HEK293 (cell line): ENCODE data around the gene ZNF559.

Experiments
- GFI1B ChIP-seq: fragments of 450-650 bp; formaldehyde crosslinking; IDR thresholded peaks from 2 replicates; pipeline ENCODE4 v1.5.1; 2016; ENCODE audit warnings: missing biosample characterization, missing genetic modification characterization
- GLIS1 ChIP-seq: fragments of 450-650 bp; formaldehyde crosslinking; IDR thresholded peaks from 2 replicates; pipeline ENCODE4 v1.5.1; 2016; ENCODE audit warnings: missing biosample characterization, missing genetic modification characterization
- PATZ1 ChIP-seq: fragments of 450-650 bp; formaldehyde crosslinking; IDR thresholded peaks from 2 replicates; pipeline ENCODE4 v1.5.1; 2016; ENCODE audit warnings: missing biosample characterization, missing genetic modification characterization
- SCRT2 ChIP-seq: fragments of 450-650 bp; formaldehyde crosslinking; IDR thresholded peaks from 2 replicates; pipeline ENCODE4 v1.5.1; 2016; ENCODE audit warnings: missing biosample characterization, missing genetic modification characterization
- WT1 ChIP-seq: fragments of 450-650 bp; formaldehyde crosslinking; IDR thresholded peaks from 2 replicates; pipeline ENCODE4 v1.5.1; 2016; ENCODE audit warnings: missing biosample characterization, missing genetic modification characterization
- ZBTB1 ChIP-seq: fragments of 450-650 bp; formaldehyde crosslinking; IDR thresholded peaks from 2 replicates; pipeline ENCODE4 v1.5.1; 2016; ENCODE audit warnings: missing biosample characterization, missing genetic modification characterization
- ZBTB17 ChIP-seq: fragments of 450-650 bp; formaldehyde crosslinking; IDR thresholded peaks from 2 replicates; pipeline ENCODE4 v1.5.1; 2016; ENCODE audit warnings: missing biosample characterization, missing genetic modification characterization
- ZFP41 ChIP-seq: fragments of 450-650 bp; formaldehyde crosslinking; IDR thresholded peaks from 2 replicates; pipeline ENCODE4 v1.5.1; 2016; ENCODE audit warnings: missing biosample characterization, missing genetic modification characterization, borderline replicate concordance
- ZNF112 ChIP-seq: fragments of 450-650 bp; formaldehyde crosslinking; IDR thresholded peaks from 2 replicates; pipeline ENCODE4 v1.5.0; 2017; ENCODE audit warnings: missing biosample characterization, missing genetic modification characterization
- ZNF148 ChIP-seq: fragments of 450-650 bp; formaldehyde crosslinking; IDR thresholded peaks from 2 replicates; pipeline ENCODE4 v1.5.0; 2017; ENCODE audit warnings: missing biosample characterization, missing genetic modification characterization, borderline replicate concordance
- ZNF174 ChIP-seq: fragments of 450-650 bp; formaldehyde crosslinking; IDR thresholded peaks from 2 replicates; pipeline ENCODE4 v1.5.0; 2017; ENCODE audit warnings: missing biosample characterization, mild to moderate bottlenecking, missing genetic modification characterization
- ZNF175 ChIP-seq: fragments of 450-650 bp; formaldehyde crosslinking; IDR thresholded peaks from 2 replicates; pipeline ENCODE4 v1.5.1; 2016; ENCODE audit warnings: missing biosample characterization, missing genetic modification characterization
- ZNF184 ChIP-seq: fragments of 450-650 bp; IDR thresholded peaks from 2 replicates; pipeline ENCODE4 v1.5.1; 2018; ENCODE audit warnings: missing biosample characterization, mild to moderate bottlenecking, missing genetic modification characterization
- ZNF248 ChIP-seq: fragments of 450-650 bp; formaldehyde crosslinking; IDR thresholded peaks from 2 replicates; pipeline ENCODE4 v1.5.1; 2017; ENCODE audit warnings: missing biosample characterization, missing genetic modification characterization
- ZNF266 ChIP-seq: fragments of 450-650 bp; formaldehyde crosslinking; IDR thresholded peaks from 2 replicates; pipeline ENCODE4 v1.5.1; 2016; ENCODE audit warnings: missing biosample characterization, missing genetic modification characterization, low read depth
- ZNF341 ChIP-seq: fragments of 450-650 bp; formaldehyde crosslinking; IDR thresholded peaks from 2 replicates; pipeline ENCODE4; 2016; ENCODE audit warnings: low read depth, missing biosample characterization, missing genetic modification characterization
- ZNF423 ChIP-seq: fragments of 450-650 bp; formaldehyde crosslinking; IDR thresholded peaks from 2 replicates; pipeline ENCODE4 v1.5.1; 2016; ENCODE audit warnings: missing biosample characterization, missing genetic modification characterization
- ZNF473 ChIP-seq: fragments of 450-650 bp; formaldehyde crosslinking; IDR thresholded peaks from 2 replicates; pipeline ENCODE4 v1.5.1; 2017; ENCODE audit warnings: missing biosample characterization, missing genetic modification characterization
- ZNF571 ChIP-seq: fragments of 450-650 bp; formaldehyde crosslinking; IDR thresholded peaks from 2 replicates; pipeline ENCODE4 v1.5.0; 2017; ENCODE audit warnings: missing biosample characterization, missing genetic modification characterization
- ZNF621 ChIP-seq: fragments of 450-650 bp; formaldehyde crosslinking; IDR thresholded peaks from 2 replicates; pipeline ENCODE4 v1.5.1; 2017; ENCODE audit warnings: missing biosample characterization, missing genetic modification characterization
- ZNF654 ChIP-seq: fragments of 450-650 bp; formaldehyde crosslinking; IDR thresholded peaks from 2 replicates; pipeline ENCODE4 v1.5.1; 2016; ENCODE audit warnings: low read depth, missing biosample characterization, missing genetic modification characterization
- ZNF660 ChIP-seq: fragments of 450-650 bp; IDR thresholded peaks from 2 replicates; pipeline ENCODE4 v1.5.1; 2018; ENCODE audit warnings: missing biosample characterization, mild to moderate bottlenecking, missing genetic modification characterization
- ZNF701 ChIP-seq: fragments of 450-650 bp; formaldehyde crosslinking; IDR thresholded peaks from 2 replicates; pipeline ENCODE4 v1.5.1; 2016; ENCODE audit warnings: missing biosample characterization, missing genetic modification characterization
- ZXDB ChIP-seq: fragments of 450-650 bp; formaldehyde crosslinking; IDR thresholded peaks from 2 replicates; pipeline ENCODE4 v1.5.1; 2016; ENCODE audit warnings: missing biosample characterization, missing genetic modification characterization
- TF ChIP-seq, protein P1 (sequence below): fragments of 450-650 bp; formaldehyde crosslinking; IDR thresholded peaks from 2 replicates; pipeline ENCODE4 v1.5.1; 2016; ENCODE audit warnings: missing biosample characterization, missing genetic modification characterization
- TF ChIP-seq, protein P2 (sequence below): fragments of 450-650 bp; formaldehyde crosslinking; IDR thresholded peaks from 2 replicates; pipeline ENCODE4 v1.5.1; 2017; ENCODE audit warnings: missing biosample characterization, mild to moderate bottlenecking, missing genetic modification characterization, moderate library complexity
- TF ChIP-seq, protein P3 (sequence below): fragments of 450-650 bp; formaldehyde crosslinking; IDR thresholded peaks from 2 replicates; pipeline ENCODE4 v1.5.1; 2016; ENCODE audit warnings: missing biosample characterization, missing genetic modification characterization

The ZNF559 gene

GRCh38 chr19:9323919-9324583, at the start of gene ZNF559 (continued):
- TF ChIP-seq ZNF701 (tag by site-specific recombination) (no peak), PATZ1 (tag by site-specific recombination) (peak; percentile 60), ZNF184 (tag by site-specific recombination) (no peak), ZNF423 (no peak), ZBTB17 (tag by site-specific recombination) (peak; percentile 63), ZNF148 (tag by site-specific recombination) (no peak), ZNF112 (tag by site-specific recombination) (no peak), ZNF341 (tag by site-specific recombination) (peak; percentile 66), WT1 (no peak), ZNF174 (tag by site-specific recombination) (no peak), ZXDB (tag by site-specific recombination) (0 out of 2 replicates have a peak, but pooled peaks have one; percentile 9), ZNF248 (no peak), ZNF660 (tag by site-specific recombination) (0 out of 2 replicates have a peak, but pooled peaks have one; percentile 21), ZNF175 (tag by site-specific recombination) (no peak), ZNF621 (no peak), GFI1B (tag by site-specific recombination) (no peak), ZNF473 (tag by site-specific recombination) (no peak), GLIS1 (tag by site-specific recombination) (peak; percentile 88), ZNF654 (tag by site-specific recombination) (no peak), ZBTB1 (tag by site-specific recombination) (no peak), ZNF266 (tag by site-specific recombination) (no peak), ZFP41 (tag by site-specific recombination) (no peak), SCRT2 (tag by site-specific recombination) (no peak), ZNF571 (tag by site-specific recombination) (no peak)
- TF ChIP-seq, protein P1, sequence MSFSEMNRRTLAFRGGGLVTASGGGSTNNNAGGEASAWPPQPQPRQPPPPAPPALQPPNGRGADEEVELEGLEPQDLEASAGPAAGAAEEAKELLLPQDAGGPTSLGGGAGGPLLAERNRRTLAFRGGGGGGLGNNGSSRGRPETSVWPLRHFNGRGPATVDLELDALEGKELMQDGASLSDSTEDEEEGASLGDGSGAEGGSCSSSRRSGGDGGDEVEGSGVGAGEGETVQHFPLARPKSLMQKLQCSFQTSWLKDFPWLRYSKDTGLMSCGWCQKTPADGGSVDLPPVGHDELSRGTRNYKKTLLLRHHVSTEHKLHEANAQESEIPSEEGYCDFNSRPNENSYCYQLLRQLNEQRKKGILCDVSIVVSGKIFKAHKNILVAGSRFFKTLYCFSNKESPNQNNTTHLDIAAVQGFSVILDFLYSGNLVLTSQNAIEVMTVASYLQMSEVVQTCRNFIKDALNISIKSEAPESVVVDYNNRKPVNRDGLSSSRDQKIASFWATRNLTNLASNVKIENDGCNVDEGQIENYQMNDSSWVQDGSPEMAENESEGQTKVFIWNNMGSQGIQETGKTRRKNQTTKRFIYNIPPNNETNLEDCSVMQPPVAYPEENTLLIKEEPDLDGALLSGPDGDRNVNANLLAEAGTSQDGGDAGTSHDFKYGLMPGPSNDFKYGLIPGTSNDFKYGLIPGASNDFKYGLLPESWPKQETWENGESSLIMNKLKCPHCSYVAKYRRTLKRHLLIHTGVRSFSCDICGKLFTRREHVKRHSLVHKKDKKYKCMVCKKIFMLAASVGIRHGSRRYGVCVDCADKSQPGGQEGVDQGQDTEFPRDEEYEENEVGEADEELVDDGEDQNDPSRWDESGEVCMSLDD (tag by site-specific recombination): no peak
- TF ChIP-seq, protein P2, sequence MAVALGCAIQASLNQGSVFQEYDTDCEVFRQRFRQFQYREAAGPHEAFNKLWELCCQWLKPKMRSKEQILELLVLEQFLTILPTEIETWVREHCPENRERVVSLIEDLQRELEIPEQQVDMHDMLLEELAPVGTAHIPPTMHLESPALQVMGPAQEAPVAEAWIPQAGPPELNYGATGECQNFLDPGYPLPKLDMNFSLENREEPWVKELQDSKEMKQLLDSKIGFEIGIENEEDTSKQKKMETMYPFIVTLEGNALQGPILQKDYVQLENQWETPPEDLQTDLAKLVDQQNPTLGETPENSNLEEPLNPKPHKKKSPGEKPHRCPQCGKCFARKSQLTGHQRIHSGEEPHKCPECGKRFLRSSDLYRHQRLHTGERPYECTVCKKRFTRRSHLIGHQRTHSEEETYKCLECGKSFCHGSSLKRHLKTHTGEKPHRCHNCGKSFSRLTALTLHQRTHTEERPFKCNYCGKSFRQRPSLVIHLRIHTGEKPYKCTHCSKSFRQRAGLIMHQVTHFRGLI (tag by site-specific recombination): no peak
- TF ChIP-seq, protein P3, sequence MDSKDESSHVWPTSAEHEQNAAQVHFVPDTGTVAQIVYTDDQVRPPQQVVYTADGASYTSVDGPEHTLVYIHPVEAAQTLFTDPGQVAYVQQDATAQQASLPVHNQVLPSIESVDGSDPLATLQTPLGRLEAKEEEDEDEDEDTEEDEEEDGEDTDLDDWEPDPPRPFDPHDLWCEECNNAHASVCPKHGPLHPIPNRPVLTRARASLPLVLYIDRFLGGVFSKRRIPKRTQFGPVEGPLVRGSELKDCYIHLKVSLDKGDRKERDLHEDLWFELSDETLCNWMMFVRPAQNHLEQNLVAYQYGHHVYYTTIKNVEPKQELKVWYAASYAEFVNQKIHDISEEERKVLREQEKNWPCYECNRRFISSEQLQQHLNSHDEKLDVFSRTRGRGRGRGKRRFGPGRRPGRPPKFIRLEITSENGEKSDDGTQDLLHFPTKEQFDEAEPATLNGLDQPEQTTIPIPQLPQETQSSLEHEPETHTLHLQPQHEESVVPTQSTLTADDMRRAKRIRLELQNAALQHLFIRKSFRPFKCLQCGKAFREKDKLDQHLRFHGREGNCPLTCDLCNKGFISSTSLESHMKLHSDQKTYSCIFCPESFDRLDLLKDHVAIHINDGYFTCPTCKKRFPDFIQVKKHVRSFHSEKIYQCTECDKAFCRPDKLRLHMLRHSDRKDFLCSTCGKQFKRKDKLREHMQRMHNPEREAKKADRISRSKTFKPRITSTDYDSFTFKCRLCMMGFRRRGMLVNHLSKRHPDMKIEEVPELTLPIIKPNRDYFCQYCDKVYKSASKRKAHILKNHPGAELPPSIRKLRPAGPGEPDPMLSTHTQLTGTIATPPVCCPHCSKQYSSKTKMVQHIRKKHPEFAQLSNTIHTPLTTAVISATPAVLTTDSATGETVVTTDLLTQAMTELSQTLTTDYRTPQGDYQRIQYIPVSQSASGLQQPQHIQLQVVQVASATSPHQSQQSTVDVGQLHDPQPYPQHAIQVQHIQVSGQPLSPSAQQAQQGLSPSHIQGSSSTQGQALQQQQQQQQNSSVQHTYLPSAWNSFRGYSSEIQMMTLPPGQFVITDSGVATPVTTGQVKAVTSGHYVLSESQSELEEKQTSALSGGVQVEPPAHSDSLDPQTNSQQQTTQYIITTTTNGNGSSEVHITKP (tag by site-specific recombination): peak; percentile 62
